Keratinocyte (primary cell): ENCODE results near the gene ZNF438. TPM values are rescaled to one million over a fixed set of nuclear protein-coding genes. Genes with fewer than 3 reads are reported as not detected.

Source experiments
- DNase-seq: peaks from one replicate; pipeline ENCODE4 v3.0.0-alpha.2; 2011; ENCODE audit warnings: low read depth, missing footprints, low spot score
- FAIRE-seq: peaks from 2 replicates; lab custom pipeline; 2011; peaks lifted over from hg19 to GRCh38; lab: Jason Lieb, UNC
- H2AFZ ChIP-seq: 2 replicates; pipeline ENCODE4 v1.6.0; 2012; ENCODE audit warnings: low read length, control low read depth, inconsistent platforms; ENCODE audit not compliant: control insufficient read depth
- H3K27ac ChIP-seq: 2 replicates; pipeline ENCODE4 v1.5.1; 2011; ENCODE audit warnings: low read length; ENCODE audit not compliant: control insufficient read depth, insufficient read depth
- H3K27me3 ChIP-seq: 3 replicates; pipeline ENCODE4 v1.6.0; 2011; ENCODE audit warnings: low read length; ENCODE audit not compliant: control insufficient read depth, insufficient read depth; ENCODE audit errors: extremely low read depth
- H3K36me3 ChIP-seq, 2 experiments: 2 replicates in 1 of 2; 3 replicates in 1 of 2; pipeline ENCODE4 v1.5.1; 2011; ENCODE audit warnings: low read length in 2 of 2, mild to moderate bottlenecking in 1 of 2; ENCODE audit not compliant: control insufficient read depth in 2 of 2, insufficient read depth in 2 of 2; ENCODE audit errors: extremely low read depth in 1 of 2
- H3K4me1 ChIP-seq: 3 replicates; pipeline ENCODE4 v1.5.1; 2011; ENCODE audit warnings: low read length; ENCODE audit not compliant: control insufficient read depth, insufficient read depth; ENCODE audit errors: extremely low read depth
- H3K4me2 ChIP-seq: 3 replicates; pipeline ENCODE4 v1.6.0; 2011; ENCODE audit warnings: low read depth, low read length; ENCODE audit not compliant: control insufficient read depth, insufficient read depth; ENCODE audit errors: extremely low read depth
- H3K4me3 ChIP-seq, 3 experiments: fragments of 200-600 bp in 1 of 3; sonication (generic) in 1 of 3; 2 replicates in 2 of 3; 3 replicates in 1 of 3; pipeline ENCODE4 v1.5.1; 2011 to 2016; ENCODE audit warnings: low read length in 3 of 3, mild to moderate bottlenecking in 3 of 3, control low read depth in 2 of 3, inconsistent platforms in 1 of 3, low read depth in 1 of 3, mixed read lengths in 1 of 3, mixed run types in 1 of 3, moderate library complexity in 1 of 3; ENCODE audit not compliant: control insufficient read depth in 2 of 3, insufficient read depth in 2 of 3; ENCODE audit errors: extremely low read depth in 1 of 3
- H3K79me2 ChIP-seq: 2 replicates; pipeline ENCODE4 v1.6.0; 2012; ENCODE audit warnings: low read length; ENCODE audit not compliant: control insufficient read depth, insufficient read depth
- H3K9ac ChIP-seq: 3 replicates; pipeline ENCODE4 v1.6.0; 2011; ENCODE audit warnings: low read length; ENCODE audit not compliant: control insufficient read depth, insufficient read depth; ENCODE audit errors: extremely low read depth
- H3K9me1 ChIP-seq: 3 replicates; pipeline ENCODE4 v1.6.0; 2011; ENCODE audit warnings: low read length; ENCODE audit not compliant: control insufficient read depth, insufficient read depth; ENCODE audit errors: extremely low read depth
- H3K9me3 ChIP-seq: 2 replicates; pipeline ENCODE4 v1.5.1; 2012; ENCODE audit warnings: low read depth, low read length; ENCODE audit not compliant: control insufficient read depth
- H4K20me1 ChIP-seq: 3 replicates; pipeline ENCODE4 v1.6.0; 2011; ENCODE audit warnings: low read length; ENCODE audit not compliant: control insufficient read depth, insufficient read depth; ENCODE audit errors: extremely low read depth
- CTCF ChIP-seq, 3 experiments: IDR thresholded peaks in 1 of 3; conservative IDR thresholded peaks in 1 of 3; optimal IDR thresholded peaks in 1 of 3; 2 replicates in 2 of 3; 3 replicates in 1 of 3; pipeline versions ENCODE3 to v1.5.1; 2011; ENCODE audit warnings: low read length in 3 of 3, mild to moderate bottlenecking in 3 of 3, moderate library complexity in 2 of 3, control low read depth in 1 of 3, inconsistent platforms in 1 of 3; ENCODE audit not compliant: insufficient read depth in 2 of 3; ENCODE audit errors: extremely low read depth in 1 of 3
- EZH2 ChIP-seq: IDR thresholded peaks from one replicate; pipeline ENCODE4 v1.6.1; 2012; ENCODE audit warnings: inconsistent platforms, mild to moderate bottlenecking, low read length, moderate library complexity
- dilution Hi-C: fragments of 300-500 bp; cut with MboI; formaldehyde crosslinking; loops from one replicate; pipeline ENCODE4 v1.7.0; 2020; ENCODE audit warnings: low sequenced_read_pairs; ENCODE audit not compliant: extremely low pct_ligation_motif_present
- polyA plus RNA-seq, 5 experiments: library from polyadenylated mRNA; depleted of rRNA in 3 of 5; stranded (reverse) in 3 of 5; stranded (forward) in 1 of 5; unstranded in 1 of 5; fragments of >200 nt; gene quantifications; 1 replicate in 1 of 5; 2 replicates in 3 of 5; 3 replicates in 1 of 5; pipeline versions ENCODE4 v1.2.1 to v1.2.3, GENCODE V29; 2011 to 2012; ENCODE audit warnings: missing spikeins in 2 of 5, low read depth in 1 of 5, low replicate concordance in 1 of 5

The ZNF438 gene
- polyA plus RNA-seq, 1 donor (not counting 4 experiments of a cell fraction or from before 2014, with no cell fraction given) = 2.8 TPM

GRCh38 chr10:30846710-30847109 is 185.0 kb downstream of the ZNF438 start:
- TF ChIP-seq EZH2 = no peak
- TF ChIP-seq CTCF (optimal IDR thresholded peaks at IDR 0.05 in 1 of 3, IDR thresholded peaks at IDR 0.05 in 1 of 3, conservative IDR thresholded peaks at IDR 0.05 in 1 of 3; ENCODE audit: extremely low read depth in 1 of 3, insufficient read depth in 2 of 3, low read length in 3 of 3) = no peak
- no peak for FAIRE-seq

DNA sequence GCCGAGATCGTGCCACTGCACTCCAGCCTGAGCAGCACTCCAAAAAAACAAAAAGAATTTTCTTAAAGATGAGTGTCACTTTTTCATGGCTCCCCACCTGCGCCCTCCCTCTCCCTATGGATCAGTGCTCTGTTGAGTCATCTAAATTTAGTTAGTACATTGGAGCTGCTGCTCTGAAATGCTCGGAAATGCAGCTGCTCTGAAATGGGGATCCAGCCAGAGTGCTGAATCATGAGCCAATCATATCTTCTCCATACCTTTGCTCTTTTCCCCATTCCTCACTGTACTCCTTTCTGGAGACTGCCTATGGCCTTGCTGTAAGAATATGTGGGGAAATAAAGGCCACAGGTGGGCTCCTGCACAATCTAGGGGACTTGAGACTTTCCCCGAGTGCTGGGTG is 188.8 kb downstream of the ZNF438 start:
- dilution Hi-C loops = no loop called here
- FAIRE-seq = no peak

More at GRCh38 chr10:30846710-30847109, 185.0 kb downstream of the ZNF438 start:
- H3K27ac ChIP-seq = no peak overlapping the region
- dilution Hi-C loops = no loop called here
- H3K4me3 ChIP-seq = no peak overlapping the region
- H4K20me1 ChIP-seq = no peaks in the 10 kb centered on the region
- no peaks in the 10 kb centered on the region for H3K36me3 ChIP-seq
- no peaks in the 10 kb centered on the region for H3K27me3 ChIP-seq
- no peaks in the 10 kb centered on the region for H3K9me3 ChIP-seq
- H3K4me2 ChIP-seq = no peak overlapping the region
- H2AFZ ChIP-seq = no peak overlapping the region
- H3K9ac ChIP-seq = no peak overlapping the region
- DNase-seq = no peak
- no peaks in the 10 kb centered on the region for H3K4me1 ChIP-seq
- H3K79me2 ChIP-seq = no peaks in the 10 kb centered on the region
- no peaks in the 10 kb centered on the region for H3K9me1 ChIP-seq

More for the DNA sequence above, 188.8 kb downstream of the ZNF438 start:
- H4K20me1 ChIP-seq = no peaks in the 10 kb centered on the region
- no peak overlapping the region for H3K27ac ChIP-seq
- no peaks in the 10 kb centered on the region for H3K4me1 ChIP-seq
- no peak overlapping the region for H3K4me2 ChIP-seq
- no peaks in the 10 kb centered on the region for H3K36me3 ChIP-seq
- H3K79me2 ChIP-seq = no peaks in the 10 kb centered on the region
- TF ChIP-seq EZH2 (no peak), CTCF (optimal IDR thresholded peaks at IDR 0.05 in 1 of 3, IDR thresholded peaks at IDR 0.05 in 1 of 3, conservative IDR thresholded peaks at IDR 0.05 in 1 of 3; ENCODE audit: extremely low read depth in 1 of 3, insufficient read depth in 2 of 3, low read length in 3 of 3) (no peak)
- no peak overlapping the region for H3K9ac ChIP-seq
- no peaks in the 10 kb centered on the region for H3K27me3 ChIP-seq
- H3K4me3 ChIP-seq = no peak overlapping the region
- H2AFZ ChIP-seq = no peak overlapping the region
- H3K9me3 ChIP-seq = no peaks in the 10 kb centered on the region
- DNase-seq = no peak
- H3K9me1 ChIP-seq = no peaks in the 10 kb centered on the region
